H1 (cell line): Measurements from ENCODE around the gene DOP1A. TPM values are rescaled to one million over a fixed set of nuclear protein-coding genes. Genes with fewer than 3 reads are reported as not detected.

Source experiments
- BCL11A ChIP-seq, 2 experiments: IDR thresholded peaks; one replicate each; pipeline ENCODE4 v1.6.1; 2011; ENCODE audit warnings: low read depth in 2 of 2, low read length in 2 of 2, mild to moderate bottlenecking in 2 of 2
- CBX5 ChIP-seq: fragments of 300-800, 300-1000 bp; sonication (generic); IDR thresholded peaks from 2 replicates; pipeline ENCODE4 v1.7.1; 2016; ENCODE audit warnings: antibody characterized with exemption, low read length, low read depth
- CEBPB ChIP-seq: IDR thresholded peaks from 2 replicates; pipeline ENCODE4 v1.6.1; 2012; ENCODE audit warnings: low read depth, low read length
- CHD7 ChIP-seq: fragments of 300-600 bp; sonication (generic); IDR thresholded peaks from 2 replicates; pipeline ENCODE4 v1.7.1; 2012; ENCODE audit warnings: low read length, moderate library complexity, mild to moderate bottlenecking, inconsistent platforms; ENCODE audit not compliant: insufficient replicate concordance
- CREB1 ChIP-seq: IDR thresholded peaks from 2 replicates; pipeline ENCODE4 v1.6.1; 2012; ENCODE audit warnings: inconsistent platforms
- GABPA ChIP-seq: IDR thresholded peaks from 2 replicates; pipeline ENCODE4 v1.6.1; 2011; ENCODE audit warnings: mild to moderate bottlenecking, low read length, moderate library complexity, borderline replicate concordance; ENCODE audit not compliant: insufficient read depth
- JUN ChIP-seq: IDR thresholded peaks from 2 replicates; pipeline ENCODE4 v1.6.1; 2011; ENCODE audit warnings: low read depth, mild to moderate bottlenecking, improper control_type of control experiment, low read length
- KDM1A ChIP-seq: fragments of 200-600, 300-600 bp; sonication (generic); IDR thresholded peaks from 2 replicates; pipeline ENCODE4 v1.7.1; 2016; ENCODE audit warnings: mild to moderate bottlenecking, low read length, borderline replicate concordance
- NRF1 ChIP-seq: IDR thresholded peaks from 2 replicates; pipeline ENCODE4 v1.6.1; 2011; ENCODE audit warnings: mild to moderate bottlenecking, low read depth, low read length, improper control_type of control experiment
- SAP30 ChIP-seq: fragments of 300-600 bp; sonication (generic); IDR thresholded peaks from 2 replicates; pipeline ENCODE4 v1.7.1; 2012; ENCODE audit warnings: low read length, moderate library complexity, mild to moderate bottlenecking, inconsistent platforms; ENCODE audit not compliant: insufficient read depth, insufficient replicate concordance
- SIN3A ChIP-seq, 2 experiments: IDR thresholded peaks in 1 of 2; conservative IDR thresholded peaks in 1 of 2; 2 replicates each; pipeline ENCODE4 v1.6.1; 2011 to 2012; ENCODE audit warnings: low read length in 2 of 2, improper control_type of control experiment in 1 of 2, low read depth in 1 of 2, mild to moderate bottlenecking in 1 of 2
- SUZ12 ChIP-seq: fragments of 200-600 bp; sonication (generic); IDR thresholded peaks from 2 replicates; pipeline ENCODE4 v1.6.1; 2012; ENCODE audit warnings: mild to moderate bottlenecking, inconsistent platforms, low read length, moderate library complexity, mixed read lengths
- polyA plus RNA-seq, 7 experiments: library from polyadenylated mRNA; depleted of rRNA in 3 of 7; stranded (reverse) in 5 of 7; unstranded in 2 of 7; fragments of >200 nt in 5 of 7; fragments of 200-250 nt in 2 of 7; gene quantifications; 1 replicate in 5 of 7; 2 replicates in 1 of 7; 4 replicates in 1 of 7; pipeline versions ENCODE4 v1.2.1 to v1.2.3, GENCODE V29; 2011 to 2013; ENCODE audit warnings: missing spikeins in 2 of 7, mixed read lengths in 2 of 7
- total RNA-seq: library from RNA; stranded (reverse); fragmentation: NEBNext Ultra II Directional; extraction: Animal tissue kit (Norgen Biotek cat#: 25700); gene quantifications from 2 replicates; pipeline ENCODE4 v1.2.1, GENCODE V29; 2021

The DOP1A gene
- total and polyA plus RNA-seq, 2 of the 8 experiments (the other 6 are each of a cell fraction or from before 2014, with no cell fraction given) = 7.5 to 14.7 TPM

- TF ChIP-seq CHD7 (no peak), CEBPB (no peak), CBX5 (no peak), KDM1A (no peak), SUZ12 (no peak), BCL11A (IDR thresholded peaks at IDR 0.05; ENCODE audit: low read depth in 2 of 2, low read length in 2 of 2) (no peak), JUN (no peak), SIN3A (conservative IDR thresholded peaks at IDR 0.05 in 1 of 2, IDR thresholded peaks at IDR 0.05 in 1 of 2; ENCODE audit: low read depth in 1 of 2, low read length in 2 of 2) (no peak), SAP30 (no peak), NRF1 (no peak), GABPA (no peak), CREB1 (no peak)
Observed at GRCh38 chr6:83176246-83176645, 108.8 kb downstream of the DOP1A start (continued).
